Bronchial epithelial cell (primary cell): ENCODE data around the gene SUGP1. TPM values are rescaled to one million over a fixed set of nuclear protein-coding genes. Genes with fewer than 3 reads are reported as not detected.

Experiments
- DNase-seq: peaks from one replicate; pipeline ENCODE4 v3.0.0-alpha.2; 2010; ENCODE audit warnings: low read depth
- FAIRE-seq: peaks from 2 replicates; lab custom pipeline; 2011; peaks lifted over from hg19 to GRCh38; lab: Jason Lieb, UNC
- H3K27me3 ChIP-seq: 2 replicates; pipeline ENCODE4 v1.5.1; 2011; ENCODE audit warnings: low read length; ENCODE audit not compliant: control insufficient read depth, insufficient read depth
- H3K36me3 ChIP-seq: 2 replicates; pipeline ENCODE4 v1.5.1; 2011; ENCODE audit warnings: low read length; ENCODE audit not compliant: control insufficient read depth, insufficient read depth
- H3K4me3 ChIP-seq: 2 replicates; pipeline ENCODE4 v1.5.1; 2011; ENCODE audit warnings: mild to moderate bottlenecking, low read depth, low read length, control low read depth
- total RNA-seq: library from RNA; depleted of rRNA; stranded (reverse); fragments of >200 nt; gene quantifications from 2 replicates; pipeline ENCODE4 v1.2.1, GENCODE V29; 2014
- TF ChIP-seq, protein P1 (sequence below): IDR thresholded peaks from 2 replicates; pipeline ENCODE4 v1.5.1; 2011; ENCODE audit warnings: mild to moderate bottlenecking, moderate library complexity, low read length, control low read depth, inconsistent platforms; ENCODE audit not compliant: insufficient read depth, severe bottlenecking

SUGP1 gene
- total RNA-seq, 1 donor from 2014 or later = 18.7 TPM

DNA sequence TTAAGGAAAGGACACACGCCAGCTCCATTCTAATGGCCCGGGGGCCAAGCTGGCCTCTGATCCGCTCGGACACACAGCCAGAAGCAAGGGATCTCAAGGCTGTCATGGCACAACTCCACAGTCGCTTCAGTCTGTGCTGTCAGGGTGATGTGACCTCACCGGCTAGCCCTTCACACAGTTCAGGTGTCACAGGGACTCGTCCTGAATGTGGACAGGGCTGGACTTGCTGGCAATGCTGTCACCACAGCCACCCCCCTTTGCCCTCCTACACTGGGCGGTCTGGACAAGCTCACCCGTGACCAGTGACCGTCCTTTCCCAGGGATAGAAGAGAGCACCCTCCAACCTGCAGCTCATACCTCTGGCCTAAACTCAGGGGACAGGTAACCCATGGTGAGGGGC is 15.2 kb downstream of the SUGP1 start:
- no peak overlapping the region for H3K4me3 ChIP-seq
- H3K27me3 ChIP-seq = no peaks in the 10 kb centered on the region
- DNase-seq (no peak), FAIRE-seq (no peak)
- H3K36me3 ChIP-seq = peaks cover 32% of the 10 kb centered on the region
- TF ChIP-seq, protein P1, sequence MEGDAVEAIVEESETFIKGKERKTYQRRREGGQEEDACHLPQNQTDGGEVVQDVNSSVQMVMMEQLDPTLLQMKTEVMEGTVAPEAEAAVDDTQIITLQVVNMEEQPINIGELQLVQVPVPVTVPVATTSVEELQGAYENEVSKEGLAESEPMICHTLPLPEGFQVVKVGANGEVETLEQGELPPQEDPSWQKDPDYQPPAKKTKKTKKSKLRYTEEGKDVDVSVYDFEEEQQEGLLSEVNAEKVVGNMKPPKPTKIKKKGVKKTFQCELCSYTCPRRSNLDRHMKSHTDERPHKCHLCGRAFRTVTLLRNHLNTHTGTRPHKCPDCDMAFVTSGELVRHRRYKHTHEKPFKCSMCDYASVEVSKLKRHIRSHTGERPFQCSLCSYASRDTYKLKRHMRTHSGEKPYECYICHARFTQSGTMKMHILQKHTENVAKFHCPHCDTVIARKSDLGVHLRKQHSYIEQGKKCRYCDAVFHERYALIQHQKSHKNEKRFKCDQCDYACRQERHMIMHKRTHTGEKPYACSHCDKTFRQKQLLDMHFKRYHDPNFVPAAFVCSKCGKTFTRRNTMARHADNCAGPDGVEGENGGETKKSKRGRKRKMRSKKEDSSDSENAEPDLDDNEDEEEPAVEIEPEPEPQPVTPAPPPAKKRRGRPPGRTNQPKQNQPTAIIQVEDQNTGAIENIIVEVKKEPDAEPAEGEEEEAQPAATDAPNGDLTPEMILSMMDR = no peak

DNA sequence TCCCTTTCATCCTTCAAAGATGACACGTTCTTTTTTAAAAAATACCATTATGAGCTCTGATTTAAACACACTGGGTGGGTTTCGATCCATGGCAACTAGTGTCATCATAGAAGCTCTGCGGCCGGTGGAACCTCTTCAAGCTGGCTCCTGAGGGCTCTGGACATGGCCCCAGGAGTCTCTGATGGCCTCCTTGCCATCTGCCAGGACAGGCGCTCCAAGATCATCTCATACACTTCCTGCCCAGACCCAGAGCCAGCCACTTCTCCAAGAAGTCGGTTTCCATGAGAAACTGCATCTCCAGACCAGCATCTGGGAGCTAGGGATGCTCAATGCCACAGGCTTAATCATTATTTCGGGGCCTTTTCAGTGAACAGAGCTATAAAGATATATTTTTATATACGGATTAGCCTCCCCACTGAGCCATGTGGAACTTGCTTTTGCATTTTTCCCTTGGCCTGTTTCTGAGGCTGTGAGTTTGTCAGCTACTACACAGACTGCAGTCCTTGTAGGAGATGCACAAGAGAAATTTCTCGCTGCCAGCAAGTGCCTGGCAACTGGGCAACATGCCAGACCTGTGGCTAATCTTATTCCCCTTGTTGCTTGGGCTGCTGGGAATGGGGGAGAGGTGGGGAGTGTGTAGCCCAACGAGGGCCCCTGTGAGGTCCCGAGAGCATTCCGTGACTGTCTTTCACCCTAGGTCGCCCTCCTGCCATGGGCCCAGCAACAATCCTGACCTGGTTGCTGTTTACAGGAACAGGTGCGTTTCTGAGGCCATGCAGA is 15.9 kb downstream of the SUGP1 start:
- no peak overlapping the region for H3K4me3 ChIP-seq
- H3K36me3 ChIP-seq = peaks cover 29% of the 10 kb centered on the region
- no peak for DNase-seq
- H3K27me3 ChIP-seq = no peaks in the 10 kb centered on the region
- FAIRE-seq = no peak
- TF ChIP-seq, protein P1 = no peak

DNA sequence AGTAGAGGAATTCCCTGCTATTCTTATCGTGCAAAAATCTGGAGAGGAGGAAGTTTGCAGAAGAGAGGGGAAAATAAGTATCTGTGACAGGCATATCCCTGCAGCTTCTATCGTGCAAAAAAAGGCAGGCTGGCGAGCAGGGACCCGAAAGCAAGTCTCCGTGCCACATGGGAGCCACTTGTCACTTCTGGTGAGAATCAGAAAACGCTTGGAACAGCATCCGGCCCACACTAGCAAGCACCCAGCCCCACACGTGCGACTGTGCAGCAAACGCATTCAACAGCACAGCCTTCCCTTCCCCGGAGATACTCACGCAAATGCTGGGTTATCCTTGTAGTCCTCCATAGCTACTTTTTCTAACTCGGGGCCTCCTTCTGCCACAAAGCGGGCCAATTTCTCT is 16.9 kb downstream of the SUGP1 start:
- FAIRE-seq (no peak), DNase-seq (no peak)
- TF ChIP-seq, protein P1 = no peak
- no peak overlapping the region for H3K4me3 ChIP-seq
- no peaks in the 10 kb centered on the region for H3K27me3 ChIP-seq
- peaks cover 26% of the 10 kb centered on the region for H3K36me3 ChIP-seq

DNA sequence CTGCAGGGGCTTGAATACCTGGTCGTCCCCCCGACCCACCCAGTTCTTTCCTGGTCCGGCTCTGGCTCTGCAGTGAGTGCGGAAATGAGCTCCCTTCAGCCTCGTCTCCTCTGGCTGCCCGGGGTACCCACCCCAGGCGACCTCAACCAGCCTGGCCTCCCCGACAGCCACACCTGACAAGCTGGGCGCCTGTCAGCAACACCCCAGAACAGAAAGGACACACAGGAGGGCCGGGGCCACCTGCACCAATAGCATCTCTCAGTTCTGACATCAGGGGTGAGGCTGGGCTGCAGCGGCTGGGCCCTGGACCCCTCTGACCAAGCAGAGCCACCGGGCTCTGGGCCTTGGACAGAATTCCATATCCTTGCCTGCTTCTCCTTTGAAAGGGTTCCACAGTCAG is 19.7 kb downstream of the SUGP1 start:
- TF ChIP-seq, protein P1 = no peak
- DNase-seq (no peak), FAIRE-seq (no peak)
- Histone ChIP-seq H3K36me3 (peaks cover 17% of the 10 kb centered on the region), H3K27me3 (no peaks in the 10 kb centered on the region), H3K4me3 (no peak overlapping the region)

DNA sequence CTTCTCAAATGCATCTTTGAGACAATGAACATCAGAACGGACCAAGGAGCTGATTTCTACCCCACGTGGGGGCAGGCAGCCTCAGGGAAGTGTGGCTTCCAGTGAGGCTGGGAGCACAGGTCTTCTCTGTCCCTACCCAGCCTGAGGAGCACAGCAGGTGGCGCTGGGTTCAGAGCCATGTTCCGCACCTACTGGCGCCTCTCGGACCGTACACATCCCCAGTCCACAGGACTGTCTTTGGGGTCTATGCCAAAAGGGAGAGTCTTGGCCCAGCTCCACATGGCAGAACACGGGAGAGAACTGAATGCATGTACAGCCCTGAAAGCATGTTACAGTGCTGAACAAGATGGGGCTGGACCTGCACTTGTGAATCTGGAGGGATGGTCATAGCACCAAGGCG is 22.6 kb downstream of the SUGP1 start:
- Histone ChIP-seq H3K36me3 (peaks cover 12% of the 10 kb centered on the region), H3K4me3 (no peak overlapping the region), H3K27me3 (no peaks in the 10 kb centered on the region)
- DNase-seq (no peak), FAIRE-seq (no peak)
- TF ChIP-seq, protein P1 = no peak
